22Rv1 (cell line): ENCODE results near the gene CALML5.

ENCODE experiments used
- CTCF ChIP-seq: fragments of 450-650 bp; IDR thresholded peaks from 2 replicates; pipeline ENCODE4 v1.5.1; 2017; ENCODE audit warnings: mild to moderate bottlenecking
- ZFX ChIP-seq: fragments of 450-650 bp; IDR thresholded peaks from 2 replicates; pipeline ENCODE4 v1.6.1; 2017; ENCODE audit warnings: antibody characterized with exemption, borderline replicate concordance

GRCh38 chr10:5533098-5533731 is 33.8 kb upstream of the CALML5 start:
- TF ChIP-seq CTCF: no peak
- no peak for TF ChIP-seq ZFX
